ENCODE measurements around the gene KDR. TPM values are rescaled to one million over a fixed set of nuclear protein-coding genes. Genes with fewer than 3 reads are reported as not detected.

KDR gene
- total RNA-seq, 1 experiment from 2014 or later: 0.09 TPM

DNA sequence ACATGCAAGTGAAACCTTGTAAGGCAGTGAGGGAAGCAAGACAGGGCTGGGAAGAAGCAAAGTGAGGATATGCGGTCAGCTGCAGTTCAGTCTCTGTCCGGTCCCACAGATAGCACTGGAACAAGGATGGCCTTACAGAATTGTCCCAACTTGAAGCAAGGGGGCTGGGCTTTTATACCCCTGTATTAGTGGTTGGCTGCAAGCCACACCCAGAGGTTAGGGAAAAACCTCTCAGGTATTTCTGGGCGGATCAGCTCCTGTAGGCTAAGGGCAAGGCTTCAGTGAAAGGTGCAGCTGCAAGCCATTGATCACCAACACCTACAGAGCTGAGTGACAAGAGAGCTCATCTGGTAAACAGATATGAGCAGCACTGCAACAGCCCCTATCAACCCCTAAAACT, 89.0 kb downstream of the KDR start:
- intact Hi-C loops (cut with micrococcal nuclease; ENCODE audit: unreplicated experiment): no loop called here
- H3K36me3 Mint-ChIP-seq (ENCODE audit: insufficient read depth, unreplicated experiment): no peaks in the 10 kb centered on the region
- no peak overlapping the region for H3K27ac Mint-ChIP-seq (ENCODE audit: unreplicated experiment)
- no peaks in the 10 kb centered on the region for H3K4me1 Mint-ChIP-seq (ENCODE audit: low read depth, unreplicated experiment)
- no peak overlapping the region for H3K4me3 Mint-ChIP-seq (ENCODE audit: low read depth, unreplicated experiment)
- CTCF ChIA-PET: no interaction called here
- H3K9me3 Mint-ChIP-seq (ENCODE audit: low read depth, unreplicated experiment): no peaks in the 10 kb centered on the region
- no peak for DNase-seq
- BruUV-seq (replicated peaks): no TSS peak
- TF ChIP-seq, protein P1, sequence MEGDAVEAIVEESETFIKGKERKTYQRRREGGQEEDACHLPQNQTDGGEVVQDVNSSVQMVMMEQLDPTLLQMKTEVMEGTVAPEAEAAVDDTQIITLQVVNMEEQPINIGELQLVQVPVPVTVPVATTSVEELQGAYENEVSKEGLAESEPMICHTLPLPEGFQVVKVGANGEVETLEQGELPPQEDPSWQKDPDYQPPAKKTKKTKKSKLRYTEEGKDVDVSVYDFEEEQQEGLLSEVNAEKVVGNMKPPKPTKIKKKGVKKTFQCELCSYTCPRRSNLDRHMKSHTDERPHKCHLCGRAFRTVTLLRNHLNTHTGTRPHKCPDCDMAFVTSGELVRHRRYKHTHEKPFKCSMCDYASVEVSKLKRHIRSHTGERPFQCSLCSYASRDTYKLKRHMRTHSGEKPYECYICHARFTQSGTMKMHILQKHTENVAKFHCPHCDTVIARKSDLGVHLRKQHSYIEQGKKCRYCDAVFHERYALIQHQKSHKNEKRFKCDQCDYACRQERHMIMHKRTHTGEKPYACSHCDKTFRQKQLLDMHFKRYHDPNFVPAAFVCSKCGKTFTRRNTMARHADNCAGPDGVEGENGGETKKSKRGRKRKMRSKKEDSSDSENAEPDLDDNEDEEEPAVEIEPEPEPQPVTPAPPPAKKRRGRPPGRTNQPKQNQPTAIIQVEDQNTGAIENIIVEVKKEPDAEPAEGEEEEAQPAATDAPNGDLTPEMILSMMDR (IDR thresholded peaks at IDR 0.05; ENCODE audit: unreplicated experiment): no peak
- H3K27me3 Mint-ChIP-seq (ENCODE audit: unreplicated experiment): no peaks in the 10 kb centered on the region

DNA sequence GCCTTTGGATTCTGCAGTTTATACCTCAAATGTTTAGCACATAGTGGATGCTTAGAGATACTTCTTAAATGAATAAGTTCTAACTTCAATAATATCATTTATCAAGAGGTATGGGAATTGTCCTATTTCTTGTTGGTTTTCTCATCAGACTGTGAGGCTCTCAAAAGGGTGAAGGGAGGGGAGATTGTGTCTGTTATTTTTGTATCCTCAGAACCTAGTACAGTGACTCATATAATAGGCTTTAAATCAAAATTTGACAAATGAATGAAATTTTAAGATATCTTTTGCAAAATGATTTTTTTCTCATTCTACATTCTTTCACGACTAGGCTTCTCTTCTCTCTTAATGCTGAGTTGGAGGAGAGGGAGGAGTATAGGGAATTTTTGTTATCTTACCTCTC, 89.5 kb downstream of the KDR start:
- Mint-ChIP-seq H3K4me1 (ENCODE audit: low read depth, unreplicated experiment) (no peaks in the 10 kb centered on the region), H3K27ac (ENCODE audit: unreplicated experiment) (no peak overlapping the region), H3K36me3 (ENCODE audit: insufficient read depth, unreplicated experiment) (no peaks in the 10 kb centered on the region), H3K4me3 (ENCODE audit: low read depth, unreplicated experiment) (no peak overlapping the region), H3K9me3 (ENCODE audit: low read depth, unreplicated experiment) (no peaks in the 10 kb centered on the region), H3K27me3 (ENCODE audit: unreplicated experiment) (no peaks in the 10 kb centered on the region)
- no TSS peak for BruUV-seq (replicated peaks)
- CTCF ChIA-PET: no interaction called here
- no peak for DNase-seq
- intact Hi-C loops (cut with micrococcal nuclease; ENCODE audit: unreplicated experiment): no loop called here
- TF ChIP-seq, protein P1 (IDR thresholded peaks at IDR 0.05; ENCODE audit: unreplicated experiment): no peak

DNA sequence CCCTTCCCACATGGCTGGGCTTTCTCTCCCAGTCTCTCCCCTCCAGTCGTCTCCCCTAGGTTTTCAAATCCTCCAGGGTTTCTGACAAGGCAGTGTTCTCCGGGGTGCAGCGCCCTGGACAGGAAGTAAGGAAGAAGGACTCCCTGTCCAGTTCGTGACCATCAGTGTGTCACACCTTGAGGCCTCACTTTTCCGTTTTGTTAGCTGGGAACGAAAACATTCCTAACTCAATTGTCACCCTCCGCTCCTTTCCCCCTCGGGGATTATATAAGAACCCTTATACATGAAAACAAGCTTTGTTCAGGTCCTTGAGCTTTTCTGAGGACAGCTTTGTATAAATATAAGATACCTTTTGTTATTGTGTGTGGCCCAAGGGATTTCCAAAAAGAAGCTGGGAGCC, 92.1 kb downstream of the KDR start:
- CTCF ChIA-PET: no interaction called here
- H3K27me3 Mint-ChIP-seq (ENCODE audit: unreplicated experiment): no peaks in the 10 kb centered on the region
- intact Hi-C loops (cut with micrococcal nuclease; ENCODE audit: unreplicated experiment): no loop called here
- no peak for DNase-seq
- H3K27ac Mint-ChIP-seq (ENCODE audit: unreplicated experiment): no peak overlapping the region
- TF ChIP-seq, protein P1 (IDR thresholded peaks at IDR 0.05; ENCODE audit: unreplicated experiment): no peak
- H3K4me1 Mint-ChIP-seq (ENCODE audit: low read depth, unreplicated experiment): no peaks in the 10 kb centered on the region
- no peaks in the 10 kb centered on the region for H3K9me3 Mint-ChIP-seq (ENCODE audit: low read depth, unreplicated experiment)
- no peak overlapping the region for H3K4me3 Mint-ChIP-seq (ENCODE audit: low read depth, unreplicated experiment)
- BruUV-seq (replicated peaks): no TSS peak
- H3K36me3 Mint-ChIP-seq (ENCODE audit: insufficient read depth, unreplicated experiment): no peaks in the 10 kb centered on the region

DNA sequence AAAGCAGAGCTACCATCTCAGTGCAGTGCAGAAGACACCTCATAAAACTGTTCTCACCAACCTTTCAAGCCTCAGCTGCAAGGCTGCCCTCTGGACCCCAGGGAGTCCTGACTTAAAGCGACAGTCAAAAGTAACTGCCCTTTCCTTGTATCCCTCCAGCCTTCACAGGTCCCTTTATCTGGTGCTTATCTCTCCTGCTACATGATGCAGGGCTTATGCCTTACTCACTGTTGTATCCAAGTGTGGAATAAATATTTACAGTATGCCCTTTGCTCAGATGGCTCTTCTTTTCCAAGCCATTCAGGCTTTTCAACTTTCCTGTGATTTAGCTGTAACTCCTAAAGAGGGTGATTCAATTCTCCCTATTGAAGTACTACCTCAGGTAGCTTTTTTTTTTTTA, 92.6 kb downstream of the KDR start:
- DNase-seq: no peak
- Mint-ChIP-seq H3K9me3 (ENCODE audit: low read depth, unreplicated experiment) (no peaks in the 10 kb centered on the region), H3K27ac (ENCODE audit: unreplicated experiment) (no peak overlapping the region), H3K4me3 (ENCODE audit: low read depth, unreplicated experiment) (no peak overlapping the region), H3K27me3 (ENCODE audit: unreplicated experiment) (no peaks in the 10 kb centered on the region), H3K4me1 (ENCODE audit: low read depth, unreplicated experiment) (no peaks in the 10 kb centered on the region), H3K36me3 (ENCODE audit: insufficient read depth, unreplicated experiment) (no peaks in the 10 kb centered on the region)
- TF ChIP-seq, protein P1 (IDR thresholded peaks at IDR 0.05; ENCODE audit: unreplicated experiment): no peak
- CTCF ChIA-PET: no interaction called here
- intact Hi-C loops (cut with micrococcal nuclease; ENCODE audit: unreplicated experiment): no loop called here
- BruUV-seq (replicated peaks): no TSS peak

DNA sequence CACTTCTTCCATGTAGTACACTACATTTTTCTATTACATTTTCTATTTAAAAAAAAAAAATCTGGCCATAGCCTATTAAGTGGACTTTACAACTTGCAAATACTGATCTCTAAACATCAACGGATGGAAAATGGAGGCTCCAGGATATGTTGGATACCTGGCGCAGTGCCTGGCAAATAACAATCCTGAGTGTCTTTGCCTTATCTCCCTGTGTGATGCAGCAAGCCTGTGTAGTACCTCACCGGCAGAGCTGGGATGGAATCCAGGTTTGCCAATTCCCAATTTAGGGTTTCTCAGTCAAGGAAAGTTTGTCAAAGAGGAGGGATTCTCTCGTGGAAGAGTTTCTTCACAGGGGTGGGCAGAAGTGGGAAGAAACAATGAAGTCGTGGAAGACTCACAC, 93.2 kb downstream of the KDR start:
- no peak overlapping the region for H3K4me3 Mint-ChIP-seq (ENCODE audit: low read depth, unreplicated experiment)
- H3K9me3 Mint-ChIP-seq (ENCODE audit: low read depth, unreplicated experiment): no peaks in the 10 kb centered on the region

More for the DNA sequence above, 93.2 kb downstream of the KDR start:
- TF ChIP-seq, protein P1 (IDR thresholded peaks at IDR 0.05; ENCODE audit: unreplicated experiment): no peak
- CTCF ChIA-PET: no interaction called here
- no peak overlapping the region for H3K27ac Mint-ChIP-seq (ENCODE audit: unreplicated experiment)
- no peak for DNase-seq
- H3K4me1 Mint-ChIP-seq (ENCODE audit: low read depth, unreplicated experiment): no peaks in the 10 kb centered on the region
- H3K27me3 Mint-ChIP-seq (ENCODE audit: unreplicated experiment): no peaks in the 10 kb centered on the region
- intact Hi-C loops (cut with micrococcal nuclease; ENCODE audit: unreplicated experiment): no loop called here
- BruUV-seq (replicated peaks): no TSS peak
- H3K36me3 Mint-ChIP-seq (ENCODE audit: insufficient read depth, unreplicated experiment): no peaks in the 10 kb centered on the region
